ENCODE data around the gene RNF168.

The RNF168 gene

DNA sequence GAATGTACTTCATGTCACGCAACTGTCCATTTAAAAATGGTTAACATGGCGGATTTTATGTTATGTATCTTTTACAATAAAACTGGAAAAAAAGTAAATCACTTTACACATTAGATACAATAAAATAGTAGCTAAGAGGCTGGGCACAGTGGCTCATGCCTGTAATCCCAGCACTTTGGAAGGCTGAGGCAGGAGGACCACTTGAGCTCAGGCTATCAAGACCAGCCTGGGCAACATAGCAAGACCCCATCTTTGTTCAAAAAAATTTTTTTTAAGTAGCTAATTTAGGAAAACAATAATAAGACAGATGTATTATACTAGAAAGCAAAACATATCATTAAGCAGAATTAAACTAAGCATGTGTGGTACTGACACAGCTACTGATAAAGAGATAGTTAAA lies 11.5 kb downstream of the RNF168 start:
- H3K27ac ChIP-seq (ENCODE audit: extremely low read depth, low read depth, low read length): no peak overlapping the region
- peaks cover 0 to 5% of the 10 kb centered on the region in 2 experiments; a peak in 1 of 3 replicates for H3K36me3 ChIP-seq (ENCODE audit: control insufficient read depth in 2 of 2, insufficient read depth in 1 of 2, low read length in 2 of 2)
- no peaks in the 10 kb centered on the region for H3K9me3 ChIP-seq (ENCODE audit: control insufficient read depth, insufficient read depth, low read depth, low read length)
- no peaks in the 10 kb centered on the region for H3K4me1 ChIP-seq (ENCODE audit: control insufficient read depth, insufficient read depth, low read length)
- no peak overlapping the region for H3K4me3 ChIP-seq (ENCODE audit: low read depth, low read length)
- CTCF ChIA-PET: interaction anchor here (1.1 kb wide), 1 partner anchor 11 kb away, joined by 5 read pairs; no protein-coding TSS in a partner anchor
- POLR2A ChIA-PET: no interaction called here
- TF ChIP-seq ZNF121 (tag by site-specific recombination; IDR thresholded peaks at IDR 0.05): peak; percentile 79
- TF ChIP-seq ZNF138 (tag by site-specific recombination; IDR thresholded peaks at IDR 0.05; ENCODE audit: borderline replicate concordance): no peak
- no peak for TF ChIP-seq ZNF624 (tag by site-specific recombination; IDR thresholded peaks at IDR 0.05)

DNA sequence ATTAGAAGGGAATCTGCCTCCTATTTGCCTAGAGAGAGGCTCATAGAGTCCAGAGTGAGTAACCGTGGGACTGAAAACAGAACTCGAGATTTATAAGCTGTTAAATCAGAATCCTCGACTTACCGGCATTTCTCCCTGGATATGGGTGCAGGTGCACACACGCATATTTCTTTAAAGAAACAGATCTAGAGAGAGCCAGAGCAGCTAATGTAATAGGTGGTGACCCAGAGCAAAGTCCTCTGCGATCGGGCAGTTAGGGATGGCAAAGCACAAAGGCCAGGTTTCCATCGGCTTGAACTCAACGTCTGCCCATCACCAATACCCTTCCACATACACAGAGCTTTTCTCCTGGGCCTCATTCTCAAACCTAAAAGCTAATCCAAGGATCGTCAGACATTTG lies 13.8 kb downstream of the RNF168 start:
- no peaks in the 10 kb centered on the region for H3K9me3 ChIP-seq (ENCODE audit: control insufficient read depth, insufficient read depth, low read depth, low read length)
- peaks cover 5 to 26% of the 10 kb centered on the region in 2 experiments for H3K36me3 ChIP-seq (ENCODE audit: control insufficient read depth in 2 of 2, insufficient read depth in 1 of 2, low read length in 2 of 2)
- TF ChIP-seq ZNF341 (tag by site-specific recombination; IDR thresholded peaks at IDR 0.05; ENCODE audit: low read depth): no peak
- no peak for TF ChIP-seq MYNN (tag by site-specific recombination; IDR thresholded peaks at IDR 0.05; ENCODE audit: borderline replicate concordance)
- TF ChIP-seq, protein P1, sequence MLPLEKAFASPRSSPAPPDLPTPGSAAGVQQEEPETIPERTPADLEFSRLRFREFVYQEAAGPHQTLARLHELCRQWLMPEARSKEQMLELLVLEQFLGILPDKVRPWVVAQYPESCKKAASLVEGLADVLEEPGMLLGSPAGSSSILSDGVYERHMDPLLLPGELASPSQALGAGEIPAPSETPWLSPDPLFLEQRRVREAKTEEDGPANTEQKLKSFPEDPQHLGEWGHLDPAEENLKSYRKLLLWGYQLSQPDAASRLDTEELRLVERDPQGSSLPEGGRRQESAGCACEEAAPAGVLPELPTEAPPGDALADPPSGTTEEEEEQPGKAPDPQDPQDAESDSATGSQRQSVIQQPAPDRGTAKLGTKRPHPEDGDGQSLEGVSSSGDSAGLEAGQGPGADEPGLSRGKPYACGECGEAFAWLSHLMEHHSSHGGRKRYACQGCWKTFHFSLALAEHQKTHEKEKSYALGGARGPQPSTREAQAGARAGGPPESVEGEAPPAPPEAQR (tag by site-specific recombination; IDR thresholded peaks at IDR 0.05): no peak
- TF ChIP-seq ZNF501 (tag by site-specific recombination; IDR thresholded peaks at IDR 0.05): no peak
- TF ChIP-seq ZNF37A (tag by site-specific recombination; IDR thresholded peaks at IDR 0.05): no peak
- TF ChIP-seq, protein P2, sequence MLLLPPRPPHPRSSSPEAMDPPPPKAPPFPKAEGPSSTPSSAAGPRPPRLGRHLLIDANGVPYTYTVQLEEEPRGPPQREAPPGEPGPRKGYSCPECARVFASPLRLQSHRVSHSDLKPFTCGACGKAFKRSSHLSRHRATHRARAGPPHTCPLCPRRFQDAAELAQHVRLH (tag by site-specific recombination; IDR thresholded peaks at IDR 0.05): no peak
- no peak for TF ChIP-seq ZNF48 (tag by site-specific recombination; IDR thresholded peaks at IDR 0.05)
- no peak for TF ChIP-seq ZNF426 (tag by site-specific recombination; IDR thresholded peaks at IDR 0.05)
- no peak for TF ChIP-seq SCRT2 (tag by site-specific recombination; IDR thresholded peaks at IDR 0.05)
- no peak for TF ChIP-seq ZNF555 (tag by site-specific recombination; conservative IDR thresholded peaks at IDR 0.05)
- no peak for TF ChIP-seq ZNF2 (tag by site-specific recombination; IDR thresholded peaks at IDR 0.05)
- TF ChIP-seq PRDM1 (tag by site-specific recombination; IDR thresholded peaks at IDR 0.05): no peak
- H3K4me1 ChIP-seq (ENCODE audit: control insufficient read depth, insufficient read depth, low read length): no peaks in the 10 kb centered on the region
- CTCF ChIA-PET: interaction anchor here (0.6 kb wide), 1 partner anchor 12 kb away, joined by 3 read pairs; no protein-coding TSS in a partner anchor
- POLR2A ChIA-PET: no interaction called here
- H3K27ac ChIP-seq (ENCODE audit: extremely low read depth, low read depth, low read length): no peak overlapping the region
- H3K4me3 ChIP-seq (ENCODE audit: low read depth, low read length): no peak overlapping the region

DNA sequence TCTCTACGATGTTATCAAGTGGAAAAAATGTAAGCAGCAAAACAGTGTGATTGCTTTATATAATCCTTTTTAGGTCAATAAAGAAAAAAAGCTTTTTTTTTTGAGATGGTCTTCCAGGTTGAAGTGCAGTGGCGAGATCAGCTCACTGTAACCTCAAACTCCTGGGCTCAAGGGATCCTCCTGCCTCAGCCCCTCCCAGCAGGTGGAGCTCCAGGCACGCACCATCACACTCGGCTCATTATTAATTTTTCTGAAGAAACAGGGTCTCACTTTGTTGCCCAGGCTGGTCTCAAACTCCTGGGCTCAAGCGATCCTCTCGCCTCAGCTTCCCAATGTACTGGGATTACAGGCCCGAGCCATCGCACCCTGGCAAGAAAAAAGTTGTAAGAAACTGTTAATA lies 17.3 kb downstream of the RNF168 start:
- no peaks in the 10 kb centered on the region for H3K9me3 ChIP-seq (ENCODE audit: control insufficient read depth, insufficient read depth, low read depth, low read length)
- no peak for TF ChIP-seq REPIN1 (tag by site-specific recombination; IDR thresholded peaks at IDR 0.05; ENCODE audit: low read depth)
- no peak for TF ChIP-seq HOXA7 (CRISPR knock-in tag; IDR thresholded peaks at IDR 0.05; ENCODE audit: borderline replicate concordance)
- TF ChIP-seq, protein P3, sequence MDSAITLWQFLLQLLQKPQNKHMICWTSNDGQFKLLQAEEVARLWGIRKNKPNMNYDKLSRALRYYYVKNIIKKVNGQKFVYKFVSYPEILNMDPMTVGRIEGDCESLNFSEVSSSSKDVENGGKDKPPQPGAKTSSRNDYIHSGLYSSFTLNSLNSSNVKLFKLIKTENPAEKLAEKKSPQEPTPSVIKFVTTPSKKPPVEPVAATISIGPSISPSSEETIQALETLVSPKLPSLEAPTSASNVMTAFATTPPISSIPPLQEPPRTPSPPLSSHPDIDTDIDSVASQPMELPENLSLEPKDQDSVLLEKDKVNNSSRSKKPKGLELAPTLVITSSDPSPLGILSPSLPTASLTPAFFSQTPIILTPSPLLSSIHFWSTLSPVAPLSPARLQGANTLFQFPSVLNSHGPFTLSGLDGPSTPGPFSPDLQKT (IDR thresholded peaks at IDR 0.05; ENCODE audit: borderline replicate concordance, low read depth, low read length): no peak
- peak; percentile 12; the same call in 1 of the 2 replicates for TF ChIP-seq ZNF654 (tag by site-specific recombination; IDR thresholded peaks at IDR 0.05; ENCODE audit: low read depth)
- no peak for TF ChIP-seq WT1 (tag by site-specific recombination; IDR thresholded peaks at IDR 0.05)
- no peak for TF ChIP-seq HOXC10 (CRISPR knock-in tag; IDR thresholded peaks at IDR 0.05)
- no peak for TF ChIP-seq ZNF140 (tag by site-specific recombination; IDR thresholded peaks at IDR 0.05)
- H3K27ac ChIP-seq (ENCODE audit: extremely low read depth, low read depth, low read length): no peak overlapping the region
- no peaks in the 10 kb centered on the region for H3K4me1 ChIP-seq (ENCODE audit: control insufficient read depth, insufficient read depth, low read length)
- peaks cover 18 to 54% of the 10 kb centered on the region in 2 experiments for H3K36me3 ChIP-seq (ENCODE audit: control insufficient read depth in 2 of 2, insufficient read depth in 1 of 2, low read length in 2 of 2)
- ChIA-PET POLR2A (no interaction called here), CTCF (interaction anchor here (0.6 to 1.3 kb wide), 3 partner anchors 13 to 43 kb away, joined by 3 read pairs; no protein-coding TSS in a partner anchor)
- no peak overlapping the region for H3K4me3 ChIP-seq (ENCODE audit: low read depth, low read length)

All from HEK293 (cell line).